HEK293T (cell line): ENCODE measurements around the gene ROPN1B.

Source experiments
- ELF4 ChIP-seq: fragments of 450-650 bp; IDR thresholded peaks from 2 replicates; pipeline ENCODE4 v1.6.1; 2017; ENCODE audit warnings: antibody characterized with exemption
- FOXA1 ChIP-seq: fragments of 450-650 bp; IDR thresholded peaks from 2 replicates; pipeline ENCODE4 v1.6.1; 2016; ENCODE audit warnings: mild to moderate bottlenecking
- FOXK2 ChIP-seq: fragments of 450-650 bp; IDR thresholded peaks from 2 replicates; pipeline ENCODE4 v1.6.1; 2016; ENCODE audit warnings: mild to moderate bottlenecking
- FOXM1 ChIP-seq: fragments of 450-650 bp; IDR thresholded peaks from 2 replicates; pipeline ENCODE4 v1.6.1; 2017; ENCODE audit warnings: mild to moderate bottlenecking, borderline replicate concordance
- HDGF ChIP-seq: fragments of 450-650 bp; IDR thresholded peaks from 2 replicates; pipeline ENCODE4 v1.6.1; 2017; ENCODE audit warnings: antibody characterized with exemption, borderline replicate concordance
- ZNF384 ChIP-seq: fragments of 450-650 bp; IDR thresholded peaks from 2 replicates; pipeline ENCODE4 v1.6.1; 2016

- TF ChIP-seq FOXA1 (no peak), HDGF (no peak), FOXM1 (no peak), ELF4 (no peak), FOXK2 (no peak), ZNF384 (no peak)
Observed at GRCh38 chr3:126024049-126024854, 55.3 kb downstream of the ROPN1B start.
